ENCODE results near the gene ESRRG. TPM values are rescaled to one million over a fixed set of nuclear protein-coding genes. Genes with fewer than 3 reads are reported as not detected.
A peak's percentile ranks its signal among the peaks of the same experiment; 100 is the strongest.

Gene ESRRG
- total RNA-seq, 2 donors from 2014 or later = not detected

DNA sequence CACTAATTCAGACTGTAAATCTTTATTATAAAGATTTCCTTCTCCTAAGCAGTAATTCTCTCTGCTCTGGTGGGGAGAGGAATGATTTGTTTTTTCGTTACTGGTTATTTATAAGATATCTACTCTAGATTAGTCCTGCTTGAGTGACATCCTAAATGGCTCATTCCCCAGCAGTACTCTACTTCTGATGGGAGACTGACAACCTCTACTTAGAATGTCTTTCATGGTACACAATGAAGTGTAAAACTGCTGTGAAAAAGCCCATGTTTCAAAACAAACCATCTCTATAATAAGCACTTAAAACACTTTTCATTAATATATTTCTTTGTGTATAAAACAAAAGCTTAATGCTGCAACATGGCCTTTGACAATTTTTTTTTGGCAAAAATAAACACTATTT lies 33.9 kb upstream of the ESRRG start:
- TF ChIP-seq, protein P1, sequence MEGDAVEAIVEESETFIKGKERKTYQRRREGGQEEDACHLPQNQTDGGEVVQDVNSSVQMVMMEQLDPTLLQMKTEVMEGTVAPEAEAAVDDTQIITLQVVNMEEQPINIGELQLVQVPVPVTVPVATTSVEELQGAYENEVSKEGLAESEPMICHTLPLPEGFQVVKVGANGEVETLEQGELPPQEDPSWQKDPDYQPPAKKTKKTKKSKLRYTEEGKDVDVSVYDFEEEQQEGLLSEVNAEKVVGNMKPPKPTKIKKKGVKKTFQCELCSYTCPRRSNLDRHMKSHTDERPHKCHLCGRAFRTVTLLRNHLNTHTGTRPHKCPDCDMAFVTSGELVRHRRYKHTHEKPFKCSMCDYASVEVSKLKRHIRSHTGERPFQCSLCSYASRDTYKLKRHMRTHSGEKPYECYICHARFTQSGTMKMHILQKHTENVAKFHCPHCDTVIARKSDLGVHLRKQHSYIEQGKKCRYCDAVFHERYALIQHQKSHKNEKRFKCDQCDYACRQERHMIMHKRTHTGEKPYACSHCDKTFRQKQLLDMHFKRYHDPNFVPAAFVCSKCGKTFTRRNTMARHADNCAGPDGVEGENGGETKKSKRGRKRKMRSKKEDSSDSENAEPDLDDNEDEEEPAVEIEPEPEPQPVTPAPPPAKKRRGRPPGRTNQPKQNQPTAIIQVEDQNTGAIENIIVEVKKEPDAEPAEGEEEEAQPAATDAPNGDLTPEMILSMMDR (IDR thresholded peaks at IDR 0.05) = no peak
- Histone ChIP-seq H3K36me3 (no peaks in the 10 kb centered on the region), H3K4me1 (ENCODE audit: control insufficient read depth in 1 of 2, low read depth in 2 of 2) (no peaks in the 10 kb centered on the region), H3K4me3 (no peak overlapping the region), H3K27me3 (replicated peaks; ENCODE audit: insufficient read depth) (no peaks in the 10 kb centered on the region), H3K27ac (no peak overlapping the region), H3K9me3 (no peaks in the 10 kb centered on the region)
- ATAC-seq (ENCODE audit: insufficient number of reproducible peaks, low FRiP score, low read depth) (no peak), DNase-seq (ENCODE audit: low spot score) (no peak)

DNA sequence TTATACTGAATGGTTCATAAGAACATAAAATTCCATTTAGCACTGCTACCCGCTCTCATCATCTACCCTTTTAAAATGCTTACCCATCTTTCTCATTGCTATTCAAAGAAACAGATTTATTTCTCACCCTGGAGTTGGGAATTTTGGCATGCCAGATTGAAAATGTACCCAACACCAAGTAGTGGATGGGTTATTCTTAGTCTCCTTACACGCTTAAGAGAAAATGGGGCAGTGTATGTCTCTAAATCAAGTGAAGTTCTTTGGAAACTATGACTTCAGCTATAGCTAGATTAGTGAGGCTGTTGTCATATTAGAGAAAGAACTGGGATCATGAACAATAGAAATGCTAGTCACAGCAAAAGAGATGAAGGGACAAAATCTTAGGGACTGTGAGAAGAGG lies 27.7 kb upstream of the ESRRG start:
- H3K27ac ChIP-seq = no peak overlapping the region
- no peaks in the 10 kb centered on the region for H3K36me3 ChIP-seq
- TF ChIP-seq, protein P1 (IDR thresholded peaks at IDR 0.05) = no peak
- H3K4me3 ChIP-seq = no peak overlapping the region
- no peak for ATAC-seq (ENCODE audit: insufficient number of reproducible peaks, low FRiP score, low read depth)
- H3K9me3 ChIP-seq = no peaks in the 10 kb centered on the region
- no peaks in the 10 kb centered on the region for H3K27me3 ChIP-seq (replicated peaks; ENCODE audit: insufficient read depth)
- DNase-seq (ENCODE audit: low spot score) = no peak
- H3K4me1 ChIP-seq (ENCODE audit: control insufficient read depth in 1 of 2, low read depth in 2 of 2) = peaks cover 0 to 10% of the 10 kb centered on the region in 2 donors

DNA sequence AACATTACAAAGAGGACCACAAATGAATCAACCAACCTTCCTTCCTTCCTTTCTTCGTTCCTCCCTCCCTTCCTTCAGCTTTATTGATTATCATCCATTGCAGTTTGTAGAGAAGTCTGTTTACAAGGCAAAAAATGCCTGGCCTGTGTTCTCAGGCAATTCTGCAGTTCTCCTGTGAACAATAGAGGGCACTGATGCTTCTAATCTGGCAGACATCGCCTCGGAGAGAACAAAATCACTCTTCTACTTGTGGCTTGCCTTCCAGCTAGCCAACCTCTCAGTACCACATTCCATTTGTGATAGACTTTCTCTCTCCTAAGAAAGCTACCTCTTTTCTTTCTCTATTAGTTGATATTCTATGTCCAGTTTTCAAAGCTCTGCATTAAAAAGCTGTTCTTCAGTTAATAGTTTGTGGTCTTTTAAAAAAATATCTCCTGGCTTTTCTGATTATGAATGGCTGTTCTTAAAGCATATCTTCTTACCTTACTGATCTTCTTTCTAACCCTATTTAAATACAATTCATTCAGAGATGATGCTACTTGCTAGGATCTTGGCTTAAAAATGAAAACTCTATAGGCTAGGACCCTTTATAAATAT lies 26.9 kb upstream of the ESRRG start:
- Histone ChIP-seq H3K4me1 (ENCODE audit: control insufficient read depth in 1 of 2, low read depth in 2 of 2) (peaks cover 0 to 10% of the 10 kb centered on the region in 2 donors), H3K27ac (no peak overlapping the region), H3K27me3 (replicated peaks; ENCODE audit: insufficient read depth) (no peaks in the 10 kb centered on the region), H3K4me3 (no peak overlapping the region), H3K9me3 (no peaks in the 10 kb centered on the region), H3K36me3 (no peaks in the 10 kb centered on the region)
- TF ChIP-seq, protein P1 (IDR thresholded peaks at IDR 0.05) = peak; percentile 35
- no peak for ATAC-seq (ENCODE audit: insufficient number of reproducible peaks, low FRiP score, low read depth)
- no peak for DNase-seq (ENCODE audit: low spot score)

DNA sequence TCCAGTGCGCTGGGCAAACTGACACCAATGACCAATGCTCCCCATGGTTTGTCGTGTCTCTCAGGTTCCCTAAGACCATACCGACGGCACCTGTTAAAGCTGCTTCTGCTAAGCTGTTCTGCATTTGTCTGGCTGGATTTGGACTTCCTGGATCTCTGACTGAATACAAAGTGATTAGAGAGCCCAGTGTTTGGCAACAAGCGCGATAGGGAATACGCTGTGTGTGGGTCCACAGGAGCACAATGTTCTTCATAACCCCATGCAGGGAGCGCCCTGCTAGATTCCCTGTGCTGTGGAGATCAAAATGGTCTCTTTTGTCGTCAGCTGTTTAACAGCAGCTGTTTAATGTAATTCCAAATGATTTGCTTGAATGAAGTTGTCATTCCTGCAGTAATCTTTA lies 26.0 kb upstream of the ESRRG start:
- no peak overlapping the region for H3K27ac ChIP-seq
- TF ChIP-seq, protein P1 (IDR thresholded peaks at IDR 0.05) = no peak
- no peak overlapping the region for H3K4me3 ChIP-seq
- ATAC-seq (ENCODE audit: insufficient number of reproducible peaks, low FRiP score, low read depth) = no peak
- H3K9me3 ChIP-seq = no peaks in the 10 kb centered on the region
- DNase-seq (ENCODE audit: low spot score) = no peak
- H3K4me1 ChIP-seq (ENCODE audit: control insufficient read depth in 1 of 2, low read depth in 2 of 2) = peaks cover 0 to 10% of the 10 kb centered on the region in 2 donors
- H3K27me3 ChIP-seq (replicated peaks; ENCODE audit: insufficient read depth) = no peaks in the 10 kb centered on the region
- H3K36me3 ChIP-seq = no peaks in the 10 kb centered on the region

DNA sequence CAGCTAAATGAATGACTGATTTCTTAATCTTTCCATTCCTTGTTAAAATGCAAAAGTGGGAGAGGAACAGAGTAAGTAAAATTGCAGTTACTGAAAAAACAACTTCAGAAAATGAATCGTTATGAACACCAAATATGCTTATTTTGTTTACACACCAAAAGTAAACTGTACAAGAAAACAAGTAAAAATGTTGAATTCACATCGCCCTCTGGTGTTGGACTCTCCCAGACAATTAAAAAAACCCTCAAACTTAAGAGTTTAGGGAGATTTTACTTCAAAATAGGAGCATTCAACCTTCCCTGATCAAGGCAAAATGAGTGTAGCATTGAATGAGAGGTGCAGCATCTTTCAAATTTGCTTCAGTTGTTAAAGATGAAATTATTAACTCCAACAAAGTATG lies 19.4 kb upstream of the ESRRG start:
- Histone ChIP-seq H3K27me3 (replicated peaks; ENCODE audit: insufficient read depth) (no peaks in the 10 kb centered on the region), H3K4me3 (no peak overlapping the region), H3K36me3 (no peaks in the 10 kb centered on the region), H3K27ac (no peak overlapping the region), H3K9me3 (no peaks in the 10 kb centered on the region), H3K4me1 (ENCODE audit: control insufficient read depth in 1 of 2, low read depth in 2 of 2) (no peaks in the 10 kb centered on the region)
- ATAC-seq (ENCODE audit: insufficient number of reproducible peaks, low FRiP score, low read depth) (no peak), DNase-seq (ENCODE audit: low spot score) (no peak)
- TF ChIP-seq, protein P1 (IDR thresholded peaks at IDR 0.05) = no peak

All from thoracic aorta (tissue), 2 donors.